ENCODE results near the gene DYNLT1. TPM values are rescaled to one million over a fixed set of nuclear protein-coding genes. Genes with fewer than 3 reads are reported as not detected.

Gene DYNLT1
- total RNA-seq, 1 experiment from 2014 or later: 156 TPM

GRCh38 chr6:158597565-158597964, 47.0 kb downstream of the DYNLT1 start:
- CTCF ChIA-PET: no interaction called here
- TF ChIP-seq CTCF (IDR thresholded peaks at IDR 0.05; ENCODE audit: unreplicated experiment): no peak
- intact Hi-C loops (cut with micrococcal nuclease; ENCODE audit: unreplicated experiment): no loop called here
- no peak overlapping the region for H3K4me3 Mint-ChIP-seq (ENCODE audit: low read depth, unreplicated experiment)
- H3K4me1 Mint-ChIP-seq (ENCODE audit: low read depth, unreplicated experiment): no peaks in the 10 kb centered on the region
- H3K9me3 Mint-ChIP-seq (ENCODE audit: low read depth, unreplicated experiment): no peaks in the 10 kb centered on the region
- H3K27me3 Mint-ChIP-seq (ENCODE audit: unreplicated experiment): no peaks in the 10 kb centered on the region
- peaks cover 38% of the 10 kb centered on the region for H3K36me3 Mint-ChIP-seq (ENCODE audit: insufficient read depth, unreplicated experiment)
- BruUV-seq (replicated peaks): no TSS peak
- no peak overlapping the region for H3K27ac Mint-ChIP-seq (ENCODE audit: unreplicated experiment)
- no peak for DNase-seq

- intact Hi-C loops (cut with micrococcal nuclease; ENCODE audit: unreplicated experiment): no loop called here
- H3K4me3 Mint-ChIP-seq (ENCODE audit: low read depth, unreplicated experiment): no peak overlapping the region
- no peak for DNase-seq
- H3K36me3 Mint-ChIP-seq (ENCODE audit: insufficient read depth, unreplicated experiment): peaks cover 38% of the 10 kb centered on the region
- no peaks in the 10 kb centered on the region for H3K9me3 Mint-ChIP-seq (ENCODE audit: low read depth, unreplicated experiment)
- H3K27me3 Mint-ChIP-seq (ENCODE audit: unreplicated experiment): no peaks in the 10 kb centered on the region
- no peaks in the 10 kb centered on the region for H3K4me1 Mint-ChIP-seq (ENCODE audit: low read depth, unreplicated experiment)
- TF ChIP-seq CTCF (IDR thresholded peaks at IDR 0.05; ENCODE audit: unreplicated experiment): no peak
- BruUV-seq (replicated peaks): no TSS peak
- CTCF ChIA-PET: no interaction called here
- H3K27ac Mint-ChIP-seq (ENCODE audit: unreplicated experiment): no peak overlapping the region
These were observed 47.7 kb downstream of the DYNLT1 start for GRCh38 chr6:158596861-158597260.

- Mint-ChIP-seq H3K4me1 (ENCODE audit: low read depth, unreplicated experiment) (no peaks in the 10 kb centered on the region), H3K36me3 (ENCODE audit: insufficient read depth, unreplicated experiment) (peaks cover 48% of the 10 kb centered on the region), H3K9me3 (ENCODE audit: low read depth, unreplicated experiment) (no peaks in the 10 kb centered on the region), H3K27ac (ENCODE audit: unreplicated experiment) (no peak overlapping the region), H3K4me3 (ENCODE audit: low read depth, unreplicated experiment) (no peak overlapping the region), H3K27me3 (ENCODE audit: unreplicated experiment) (no peaks in the 10 kb centered on the region)
- BruUV-seq (replicated peaks): no TSS peak
- TF ChIP-seq CTCF (IDR thresholded peaks at IDR 0.05; ENCODE audit: unreplicated experiment): no peak
- CTCF ChIA-PET: interaction anchor here (0.8 kb wide), 1 partner anchor 381 kb away, joined by 3 read pairs; no protein-coding TSS in a partner anchor
- intact Hi-C loops (cut with micrococcal nuclease; ENCODE audit: unreplicated experiment): no loop called here
- DNase-seq: no peak
These were observed 49.3 kb downstream of the DYNLT1 start for GRCh38 chr6:158595223-158595622.

GRCh38 chr6:158593670-158594069, 50.9 kb downstream of the DYNLT1 start:
- Mint-ChIP-seq H3K36me3 (ENCODE audit: insufficient read depth, unreplicated experiment) (peaks cover 35% of the 10 kb centered on the region), H3K27ac (ENCODE audit: unreplicated experiment) (no peak overlapping the region), H3K27me3 (ENCODE audit: unreplicated experiment) (no peaks in the 10 kb centered on the region), H3K9me3 (ENCODE audit: low read depth, unreplicated experiment) (no peaks in the 10 kb centered on the region), H3K4me1 (ENCODE audit: low read depth, unreplicated experiment) (no peaks in the 10 kb centered on the region), H3K4me3 (ENCODE audit: low read depth, unreplicated experiment) (no peak overlapping the region)
- intact Hi-C loops (cut with micrococcal nuclease; ENCODE audit: unreplicated experiment): no loop called here
- no peak for TF ChIP-seq CTCF (IDR thresholded peaks at IDR 0.05; ENCODE audit: unreplicated experiment)
- no peak for DNase-seq
- CTCF ChIA-PET: interaction anchor here (0.7 kb wide), 1 partner anchor 302 kb away, joined by 9 read pairs; no protein-coding TSS in a partner anchor
- no TSS peak for BruUV-seq (replicated peaks)

Measured in Calu3 (cell line).